Stimulated activated CD8-positive, alpha-beta memory T cell treated with anti-CD3 and anti-CD28 coated beads, Interleukin-7, amount 100 ng/mL, for 4 hours (primary cell): ENCODE results near the gene AFF2.

Experiments
- DNase-seq, 2 donors: peaks; one replicate each; pipeline ENCODE4 v3.0.0-alpha.2; 2020; ENCODE audit warnings: low read depth in 2 of 2

The AFF2 gene

DNA sequence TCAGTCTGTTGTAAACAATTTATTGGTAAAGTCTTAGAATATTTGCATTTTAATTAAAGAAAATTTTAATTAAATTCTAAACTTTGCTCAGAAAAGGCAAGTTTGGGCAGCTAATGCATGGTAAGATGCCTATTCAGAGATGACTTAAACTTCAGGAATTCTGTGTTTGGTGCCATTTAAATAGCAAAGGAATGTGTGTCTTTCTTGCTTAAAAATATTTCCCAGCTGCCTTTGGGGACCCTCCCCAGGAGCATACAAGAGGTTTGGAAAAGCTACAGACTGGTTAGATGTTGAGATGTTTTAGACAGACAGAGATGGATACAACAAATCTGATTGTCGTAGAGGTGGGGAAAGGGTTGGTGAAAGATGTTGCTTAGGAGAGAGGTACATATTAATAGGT, 36.5 kb downstream of the AFF2 start:
- no peak for DNase-seq

- no peak for DNase-seq
Observed at GRCh38 chrX:148537556-148538182, 37.3 kb downstream of the AFF2 start.

DNA sequence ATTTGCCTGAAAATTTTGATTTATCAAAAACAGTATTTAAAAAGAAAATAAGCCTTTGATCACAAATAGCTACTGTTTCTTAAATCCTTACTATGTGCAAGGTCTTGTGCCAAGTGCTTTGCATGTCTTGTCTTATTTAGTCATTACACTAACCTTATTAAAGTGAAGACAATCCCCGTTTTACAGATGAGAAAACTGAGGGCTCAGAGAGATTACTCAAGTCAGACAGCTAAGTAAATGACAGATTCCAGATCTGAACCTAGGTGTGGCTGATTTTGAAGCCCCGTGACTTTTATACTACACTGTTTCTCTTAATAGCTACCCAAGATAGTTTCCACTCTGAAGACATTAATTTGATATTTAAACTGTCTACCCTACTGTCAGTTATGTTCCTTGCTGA, 38.2 kb downstream of the AFF2 start:
- no peak for DNase-seq

- DNase-seq, result no peak
Observed at GRCh38 chrX:148540114-148540513, 39.7 kb downstream of the AFF2 start.

GRCh38 chrX:148540671-148541583, 40.5 kb downstream of the AFF2 start:
- no peak for DNase-seq

DNA sequence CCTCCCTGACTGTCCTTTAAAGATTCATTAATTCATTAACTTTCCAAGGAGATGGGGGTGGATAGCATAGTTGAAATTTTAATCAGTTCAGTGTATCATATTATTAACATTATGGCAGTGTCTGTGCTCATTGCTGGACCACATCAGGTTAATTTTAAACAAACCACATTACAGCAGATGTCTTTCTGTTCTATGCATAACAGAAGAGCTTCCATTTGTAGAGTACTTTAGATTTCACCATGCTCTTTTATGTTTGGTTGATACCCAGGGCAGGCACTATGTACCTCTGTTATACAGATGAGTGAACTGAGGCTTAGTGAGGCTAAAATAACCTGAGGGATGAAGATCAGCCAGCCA, 41.1 kb downstream of the AFF2 start:
- no peak for DNase-seq

DNA sequence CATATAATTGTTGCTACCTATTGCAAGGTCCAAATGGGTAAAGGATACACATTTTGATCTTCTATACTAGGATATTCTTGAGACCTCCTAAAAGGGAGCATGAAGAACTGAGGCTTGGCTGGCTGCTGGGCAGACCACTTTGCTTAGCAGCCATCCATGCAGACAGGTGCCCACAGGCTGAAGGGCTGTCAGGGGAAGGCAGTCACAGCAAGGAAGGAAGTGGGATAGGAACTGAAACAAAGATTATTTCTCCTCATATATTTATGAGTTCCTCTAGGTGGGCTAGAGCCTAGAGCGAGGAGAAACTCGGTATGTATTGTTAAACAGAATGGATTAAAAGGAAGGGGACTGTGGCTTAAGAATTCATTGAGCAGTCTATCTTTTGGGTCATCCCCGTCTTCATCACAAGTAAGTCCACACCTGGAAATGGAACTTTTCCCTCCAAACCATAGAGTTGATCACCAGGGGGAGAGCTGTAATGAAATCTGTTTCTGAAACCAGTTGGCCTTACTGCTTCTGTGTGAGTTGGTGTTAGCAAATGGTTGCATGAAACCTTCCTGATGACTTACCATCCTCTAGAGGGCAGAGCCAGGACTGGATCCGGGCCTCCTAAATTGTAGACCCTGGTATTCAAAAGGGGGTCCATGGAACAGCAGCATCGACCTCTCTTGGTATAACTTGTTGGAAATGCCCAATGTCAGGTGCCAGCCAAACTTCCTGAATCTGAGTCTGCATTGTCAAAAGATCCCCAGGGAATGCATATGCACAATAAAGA, 42.3 kb downstream of the AFF2 start:
- DNase-seq, result no peak

- DNase-seq, result no peak
Observed at GRCh38 chrX:148552775-148553174, 52.4 kb downstream of the AFF2 start.

- DNase-seq, result no peak
Observed at GRCh38 chrX:148555101-148555500, 54.7 kb downstream of the AFF2 start.

GRCh38 chrX:148555571-148556243, 55.3 kb downstream of the AFF2 start:
- no peak for DNase-seq

GRCh38 chrX:148556498-148556897, 56.1 kb downstream of the AFF2 start:
- DNase-seq, result no peak

DNA sequence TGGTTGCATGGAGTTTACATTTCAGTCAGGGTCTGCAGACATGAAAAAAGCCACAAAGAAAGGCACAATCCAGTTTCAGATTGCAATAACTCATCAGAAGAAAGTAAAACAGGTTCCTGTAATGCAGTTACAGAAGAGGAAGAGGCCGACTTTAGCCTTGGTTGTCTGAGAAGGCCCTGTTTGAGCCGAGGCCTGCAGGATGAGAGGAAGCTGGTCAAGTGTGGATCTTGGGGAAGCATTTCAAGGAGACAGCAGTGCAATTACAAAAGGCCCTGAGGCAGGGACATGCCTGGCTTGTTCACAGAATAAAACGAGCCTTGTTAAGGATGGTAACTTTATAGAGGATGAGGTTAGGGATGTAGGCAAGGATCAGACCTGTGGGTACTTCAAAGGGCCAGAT, 62.4 kb downstream of the AFF2 start:
- DNase-seq, result no peak

DNA sequence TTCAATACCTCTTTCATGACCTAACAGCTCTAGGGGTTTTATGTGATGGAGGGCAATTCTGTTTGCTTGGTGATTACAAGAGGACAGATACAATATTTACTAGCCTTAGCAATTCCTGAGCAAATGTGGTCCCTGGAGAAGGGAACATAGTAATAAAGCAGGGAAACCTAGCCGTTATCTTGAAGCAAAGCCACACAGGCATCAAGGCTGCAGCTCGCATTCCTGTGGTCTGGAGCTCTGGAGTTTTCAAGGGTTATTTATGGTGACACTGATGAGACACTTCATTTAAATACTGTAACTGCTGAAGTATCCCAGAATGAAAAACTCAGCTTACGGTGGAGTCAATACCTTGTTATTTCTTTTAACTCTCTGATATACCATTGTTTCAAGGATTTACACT, 66.8 kb downstream of the AFF2 start:
- no peak for DNase-seq

- DNase-seq, result no peak
Observed at GRCh38 chrX:148567779-148568178, 67.4 kb downstream of the AFF2 start.

DNA sequence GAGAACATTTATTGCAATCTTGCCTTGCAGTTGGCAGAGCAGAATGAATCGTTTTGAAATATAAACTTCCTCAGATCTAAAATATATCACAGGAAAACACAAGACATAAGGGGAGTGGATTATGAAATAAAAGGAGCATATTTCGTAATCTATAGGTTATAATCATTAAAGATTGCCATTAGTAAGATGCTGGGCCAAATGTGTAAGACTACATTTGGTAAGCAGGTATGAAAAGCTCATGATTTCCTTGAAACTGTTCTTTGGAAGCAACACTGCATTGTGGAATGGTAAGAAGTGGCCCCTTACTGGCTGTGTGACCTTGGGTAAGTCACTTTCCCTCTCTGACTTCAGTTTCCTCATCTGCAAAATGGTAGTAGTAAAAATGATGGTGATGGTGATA, 68.3 kb downstream of the AFF2 start:
- no peak for DNase-seq

DNA sequence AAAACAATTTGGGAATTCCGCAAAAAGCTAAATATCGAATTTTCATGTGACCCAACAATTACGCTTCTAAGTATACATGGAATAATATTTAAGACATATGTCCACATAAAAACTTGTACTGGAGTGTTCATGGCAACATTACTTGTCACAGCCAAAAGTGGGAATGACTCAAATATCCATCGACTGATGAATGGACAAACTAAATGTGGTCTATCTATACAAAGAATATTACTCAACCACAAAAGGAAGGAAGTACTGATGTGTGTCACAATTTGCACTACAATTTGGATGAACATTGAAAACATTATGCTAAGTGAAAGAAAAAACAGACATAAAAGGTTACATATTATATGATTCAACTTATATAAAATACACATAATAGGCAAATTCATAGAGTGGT, 71.9 kb downstream of the AFF2 start:
- no peak for DNase-seq

DNA sequence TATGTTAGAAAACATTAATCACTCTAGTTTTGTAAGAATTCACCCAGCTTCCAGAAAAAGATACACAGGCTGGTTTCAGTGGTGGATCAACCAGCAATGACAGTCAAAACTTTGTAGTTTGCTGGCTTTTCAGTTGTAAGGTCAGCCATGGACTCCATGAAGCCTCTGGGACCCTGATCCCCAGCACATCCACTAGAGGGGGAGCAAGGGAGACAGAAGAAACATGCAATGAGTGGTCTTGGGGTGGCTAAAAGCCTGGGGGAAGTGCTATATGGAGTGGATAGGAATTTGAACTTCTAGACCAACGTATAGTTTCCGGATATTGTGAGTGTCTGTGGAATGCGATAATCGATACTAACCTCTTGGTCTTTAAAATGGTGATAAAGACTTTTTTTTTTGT, 72.7 kb downstream of the AFF2 start:
- DNase-seq, result no peak

DNA sequence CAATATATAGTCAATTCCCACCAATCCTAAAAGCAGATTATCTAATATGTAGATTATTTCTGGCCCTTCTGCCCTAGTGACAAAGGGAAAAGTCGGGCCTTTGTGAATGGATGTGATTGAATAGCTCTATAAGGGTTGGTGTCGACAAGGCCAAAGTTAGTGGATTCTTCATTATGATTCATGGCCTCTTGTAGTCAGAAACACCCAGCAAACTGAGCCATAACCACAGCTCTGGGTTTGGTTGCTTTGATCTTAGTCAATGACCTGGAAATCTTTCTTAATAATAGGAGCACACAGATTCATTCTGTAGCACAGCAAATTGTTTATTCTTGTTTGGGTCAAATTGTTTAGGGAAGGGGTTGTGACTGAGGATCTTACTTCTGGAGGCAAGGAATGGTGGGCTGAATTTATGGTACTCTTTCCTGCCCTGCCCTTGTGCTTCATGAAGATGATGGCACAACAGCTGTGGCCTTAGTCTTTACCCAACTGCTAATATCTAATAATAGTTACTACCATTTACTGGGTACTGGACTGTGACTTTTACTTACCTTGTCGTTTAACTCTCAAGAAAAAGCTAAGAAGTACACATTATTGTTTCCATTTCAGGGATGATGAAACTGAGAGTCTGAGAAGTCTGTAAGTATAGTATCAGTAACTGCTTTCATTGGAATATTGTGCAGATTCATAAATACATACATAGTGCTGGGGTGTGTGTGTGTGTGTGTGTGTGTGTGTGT, 74.0 kb downstream of the AFF2 start:
- no peak for DNase-seq

DNA sequence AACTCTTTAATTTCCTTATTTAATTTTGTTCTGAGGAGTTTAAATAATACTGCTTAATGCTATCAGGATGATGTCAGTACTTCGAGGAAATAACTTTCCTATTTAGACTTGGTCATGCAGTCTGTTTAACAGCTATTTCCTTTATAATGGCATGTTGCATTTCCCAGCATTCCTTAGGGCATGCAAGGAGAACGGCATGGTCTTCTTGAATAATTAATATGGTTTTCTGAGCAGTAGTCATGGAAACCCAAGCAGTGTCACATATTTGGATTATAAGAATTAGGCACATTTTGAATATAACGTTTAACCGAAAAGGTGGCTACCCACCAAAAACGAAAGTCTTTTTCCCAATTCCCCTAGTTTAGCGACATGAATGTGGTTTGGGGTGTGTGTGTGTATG, 76.0 kb downstream of the AFF2 start:
- no peak for DNase-seq

DNA sequence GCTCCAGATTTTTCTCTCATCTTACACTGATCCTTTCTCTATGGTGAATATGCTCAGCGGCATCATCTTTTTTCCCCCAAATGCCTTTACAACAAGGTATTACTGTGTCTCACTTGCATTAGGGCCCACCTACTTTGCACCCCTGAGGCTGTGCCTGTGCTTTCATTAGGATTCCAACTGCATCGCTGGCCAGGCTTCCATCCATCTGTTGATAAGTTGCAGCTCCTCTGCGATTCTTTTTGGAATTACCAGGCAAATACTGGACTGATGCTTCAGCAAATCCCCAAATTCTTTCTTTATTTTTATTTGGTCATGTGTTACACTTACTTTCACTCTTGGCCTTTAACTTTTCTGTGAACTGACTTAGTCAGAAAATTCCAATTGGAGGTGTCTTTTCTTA, 77.3 kb downstream of the AFF2 start:
- DNase-seq, result no peak

DNA sequence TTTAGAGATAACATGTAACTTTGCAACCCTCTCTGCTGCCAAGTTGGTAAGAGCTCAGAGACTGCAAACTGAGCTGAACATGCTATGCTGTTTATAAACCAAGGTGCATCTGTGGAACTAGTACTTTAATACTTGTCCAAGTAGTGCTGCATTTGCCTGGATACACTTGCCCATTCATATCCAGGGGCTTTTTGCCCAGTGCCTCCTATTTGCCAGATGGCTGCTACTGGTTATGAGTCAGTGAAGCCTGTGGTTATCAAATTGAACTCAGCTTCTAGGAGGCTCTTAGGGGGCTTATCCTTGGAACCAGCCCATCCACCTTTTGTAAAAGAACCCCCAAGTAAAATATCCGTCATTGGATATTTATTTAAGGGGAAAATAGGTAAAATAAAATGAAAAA, 79.6 kb downstream of the AFF2 start:
- DNase-seq, result no peak

DNA sequence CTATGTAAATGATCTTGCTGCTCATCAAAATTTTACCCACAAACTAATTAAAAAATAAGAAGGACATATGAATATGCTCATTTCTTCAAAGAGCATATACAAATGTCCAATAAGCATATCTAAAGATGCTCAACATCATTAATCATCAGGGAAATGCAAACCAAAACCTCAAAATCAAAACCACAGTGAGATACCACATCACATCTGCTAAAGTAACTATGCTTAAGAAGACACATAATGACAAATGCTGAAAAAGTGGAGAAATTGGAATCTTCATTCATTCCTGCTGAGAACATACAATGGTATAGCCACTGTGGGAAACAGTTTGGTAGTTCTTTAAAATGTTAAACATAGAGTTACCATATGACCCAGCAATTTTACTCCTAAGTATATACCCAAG, 81.9 kb downstream of the AFF2 start:
- DNase-seq, result no peak
